NB4 (cell line): Measurements from ENCODE around the gene DOCK6.

ENCODE experiments used
- DNase-seq: peaks from one replicate; pipeline ENCODE4 v3.0.0; 2010; ENCODE audit warnings: low read depth
- H3K4me3 ChIP-seq: one replicate; pipeline ENCODE4 v1.5.1; 2011; ENCODE audit warnings: mild to moderate bottlenecking, low read depth, low read length, moderate library complexity
- MAX ChIP-seq: IDR thresholded peaks from 2 replicates; pipeline ENCODE4 v1.6.1; 2011; ENCODE audit warnings: low read depth, low read length
- MYC ChIP-seq: IDR thresholded peaks from 2 replicates; pipeline ENCODE4 v1.6.1; 2011; ENCODE audit warnings: low read depth, low read length
- POLR2A ChIP-seq: IDR thresholded peaks from 2 replicates; pipeline ENCODE4 v1.6.1; 2011; ENCODE audit warnings: mild to moderate bottlenecking; ENCODE audit not compliant: insufficient read length; ENCODE audit errors: extremely low read depth
- TF ChIP-seq, protein P1 (sequence below): IDR thresholded peaks from one replicate; pipeline ENCODE4 v1.5.1; 2012; ENCODE audit warnings: low read depth, low read length

The DOCK6 gene

GRCh38 chr19:11227195-11227886 is 35.0 kb downstream of the DOCK6 start:
- no peak overlapping the region for H3K4me3 ChIP-seq
- TF ChIP-seq, protein P1, sequence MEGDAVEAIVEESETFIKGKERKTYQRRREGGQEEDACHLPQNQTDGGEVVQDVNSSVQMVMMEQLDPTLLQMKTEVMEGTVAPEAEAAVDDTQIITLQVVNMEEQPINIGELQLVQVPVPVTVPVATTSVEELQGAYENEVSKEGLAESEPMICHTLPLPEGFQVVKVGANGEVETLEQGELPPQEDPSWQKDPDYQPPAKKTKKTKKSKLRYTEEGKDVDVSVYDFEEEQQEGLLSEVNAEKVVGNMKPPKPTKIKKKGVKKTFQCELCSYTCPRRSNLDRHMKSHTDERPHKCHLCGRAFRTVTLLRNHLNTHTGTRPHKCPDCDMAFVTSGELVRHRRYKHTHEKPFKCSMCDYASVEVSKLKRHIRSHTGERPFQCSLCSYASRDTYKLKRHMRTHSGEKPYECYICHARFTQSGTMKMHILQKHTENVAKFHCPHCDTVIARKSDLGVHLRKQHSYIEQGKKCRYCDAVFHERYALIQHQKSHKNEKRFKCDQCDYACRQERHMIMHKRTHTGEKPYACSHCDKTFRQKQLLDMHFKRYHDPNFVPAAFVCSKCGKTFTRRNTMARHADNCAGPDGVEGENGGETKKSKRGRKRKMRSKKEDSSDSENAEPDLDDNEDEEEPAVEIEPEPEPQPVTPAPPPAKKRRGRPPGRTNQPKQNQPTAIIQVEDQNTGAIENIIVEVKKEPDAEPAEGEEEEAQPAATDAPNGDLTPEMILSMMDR: peak; percentile 52
- no peak for TF ChIP-seq MYC
- DNase-seq: peak; percentile 53

DNA sequence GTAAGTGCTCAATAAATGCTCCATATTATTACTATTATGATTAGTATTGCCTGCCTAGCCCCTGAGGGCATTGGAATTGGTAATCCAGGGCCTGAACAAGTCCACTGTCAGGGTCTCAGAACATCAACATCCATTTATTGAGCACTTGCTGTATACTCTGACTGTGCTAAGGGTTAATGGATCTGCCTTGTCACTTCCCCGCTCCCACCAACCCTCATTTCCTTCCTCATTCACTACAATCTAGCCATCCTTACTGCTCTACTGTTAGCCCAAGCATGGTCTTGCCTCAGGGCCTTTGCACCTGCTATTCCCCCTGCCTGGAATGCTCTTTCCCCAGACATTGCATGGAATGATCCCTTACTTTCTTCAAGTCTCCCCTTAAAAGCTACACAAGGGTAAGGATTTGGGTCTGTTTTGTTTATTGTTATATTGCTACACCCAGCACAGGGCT is 35.6 kb downstream of the DOCK6 start:
- no peak overlapping the region for H3K4me3 ChIP-seq
- no peak for TF ChIP-seq POLR2A
- TF ChIP-seq MYC: no peak
- TF ChIP-seq, protein P1: no peak
- TF ChIP-seq MAX: no peak
- no peak for DNase-seq

GRCh38 chr19:11225815-11226214 is 36.5 kb downstream of the DOCK6 start:
- DNase-seq: no peak
- TF ChIP-seq MAX (no peak), MYC (no peak), POLR2A (no peak)
- TF ChIP-seq, protein P1: no peak
- H3K4me3 ChIP-seq: no peak overlapping the region

- TF ChIP-seq, protein P1: no peak
- TF ChIP-seq POLR2A: no peak
- TF ChIP-seq MYC: no peak
- no peak for TF ChIP-seq MAX
- H3K4me3 ChIP-seq: no peak overlapping the region
- DNase-seq: no peak
Measured at GRCh38 chr19:11225172-11225571, 37.2 kb downstream of the DOCK6 start.

DNA sequence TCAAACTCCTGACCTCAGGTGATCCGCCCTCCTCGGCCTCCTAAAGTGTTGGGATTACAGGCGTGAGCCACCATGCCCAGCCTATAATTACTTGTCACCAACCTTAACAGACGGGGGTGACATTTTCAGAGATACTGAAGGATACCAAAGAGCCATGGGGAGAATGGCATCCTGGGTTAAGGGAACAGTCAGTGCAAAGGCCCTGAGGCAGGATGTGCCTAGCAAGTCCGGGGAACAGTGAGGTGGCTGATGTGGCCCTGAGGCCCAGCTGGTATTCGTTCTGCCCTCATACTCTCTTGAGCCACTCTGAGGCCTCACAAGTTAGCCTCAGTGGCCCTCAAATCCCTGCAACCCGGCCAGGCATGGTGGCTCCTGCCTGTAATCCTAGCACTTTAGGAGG is 37.9 kb downstream of the DOCK6 start:
- TF ChIP-seq POLR2A: no peak
- DNase-seq: no peak
- H3K4me3 ChIP-seq: no peak overlapping the region

- no peak for DNase-seq
- H3K4me3 ChIP-seq: no peak overlapping the region
- TF ChIP-seq POLR2A: no peak
- TF ChIP-seq, protein P1: no peak
- no peak for TF ChIP-seq MYC
- TF ChIP-seq MAX: no peak
Measured at GRCh38 chr19:11223200-11223599, 39.1 kb downstream of the DOCK6 start.
